ENCODE data around the gene CLPSL1.

Gene CLPSL1

GRCh38 chr6:35754452-35755277 is 26.2 kb upstream of the CLPSL1 start:
- TF ChIP-seq, protein P1, sequence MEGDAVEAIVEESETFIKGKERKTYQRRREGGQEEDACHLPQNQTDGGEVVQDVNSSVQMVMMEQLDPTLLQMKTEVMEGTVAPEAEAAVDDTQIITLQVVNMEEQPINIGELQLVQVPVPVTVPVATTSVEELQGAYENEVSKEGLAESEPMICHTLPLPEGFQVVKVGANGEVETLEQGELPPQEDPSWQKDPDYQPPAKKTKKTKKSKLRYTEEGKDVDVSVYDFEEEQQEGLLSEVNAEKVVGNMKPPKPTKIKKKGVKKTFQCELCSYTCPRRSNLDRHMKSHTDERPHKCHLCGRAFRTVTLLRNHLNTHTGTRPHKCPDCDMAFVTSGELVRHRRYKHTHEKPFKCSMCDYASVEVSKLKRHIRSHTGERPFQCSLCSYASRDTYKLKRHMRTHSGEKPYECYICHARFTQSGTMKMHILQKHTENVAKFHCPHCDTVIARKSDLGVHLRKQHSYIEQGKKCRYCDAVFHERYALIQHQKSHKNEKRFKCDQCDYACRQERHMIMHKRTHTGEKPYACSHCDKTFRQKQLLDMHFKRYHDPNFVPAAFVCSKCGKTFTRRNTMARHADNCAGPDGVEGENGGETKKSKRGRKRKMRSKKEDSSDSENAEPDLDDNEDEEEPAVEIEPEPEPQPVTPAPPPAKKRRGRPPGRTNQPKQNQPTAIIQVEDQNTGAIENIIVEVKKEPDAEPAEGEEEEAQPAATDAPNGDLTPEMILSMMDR (IDR thresholded peaks at IDR 0.05; ENCODE audit: control extremely low read depth, extremely low read depth, low read depth, missing control alignments), result no peak
- POLR2A ChIA-PET, result no interaction called here
- no peak for DNase-seq (ENCODE audit: extremely low spot score)
- CTCF ChIA-PET, result interaction anchor here (0.9 to 8.3 kb wide), 5 partner anchors 11 to 238 kb away, joined by 3 to 67 read pairs (median 3); partner anchors contain the start of gene ARMC12

- CTCF ChIA-PET, result interaction anchor here (0.9 to 8.3 kb wide), 5 partner anchors 19 to 237 kb away, joined by 3 to 67 read pairs (median 5); partner anchors contain the start of gene ARMC12
- no peak for DNase-seq (ENCODE audit: extremely low spot score)
- TF ChIP-seq, protein P1 (IDR thresholded peaks at IDR 0.05; ENCODE audit: control extremely low read depth, extremely low read depth, low read depth, missing control alignments), result no peak
- POLR2A ChIA-PET, result no interaction called here
These were observed 25.4 kb upstream of the CLPSL1 start for GRCh38 chr6:35755278-35755924.

DNA sequence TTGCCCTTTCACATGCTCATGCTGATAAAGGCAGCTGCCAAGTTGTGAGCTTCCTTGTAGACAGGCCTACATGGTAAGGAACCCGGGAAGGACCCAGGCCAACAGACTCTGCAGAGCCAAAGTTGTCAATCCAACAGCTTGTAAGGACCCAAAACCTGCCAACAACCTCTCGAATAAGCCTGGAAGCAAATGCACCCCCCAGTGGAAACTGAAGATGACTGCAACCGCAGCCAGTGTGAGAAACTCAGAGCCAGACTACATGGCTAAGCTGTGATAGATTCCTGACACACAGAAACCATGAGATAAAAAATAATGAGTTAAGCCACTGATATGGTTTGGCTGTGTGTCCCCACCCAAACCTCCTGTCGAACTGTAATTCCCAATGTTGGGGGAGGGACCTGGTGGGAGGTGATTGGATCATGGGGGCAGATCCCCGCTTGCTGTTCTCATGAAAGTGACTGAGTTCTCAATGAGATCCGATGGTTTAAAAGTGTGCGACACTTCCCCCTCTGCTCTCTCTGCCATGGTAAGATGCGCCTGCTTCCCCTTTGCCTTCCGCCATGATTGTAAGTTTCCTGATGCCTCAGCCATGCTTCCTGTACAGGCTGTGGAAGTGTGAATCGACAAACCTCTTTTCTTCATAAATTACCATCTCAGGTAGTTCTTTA is 23.2 kb upstream of the CLPSL1 start:
- ChIA-PET CTCF (interaction anchor here (0.8 to 2.5 kb wide), 8 partner anchors 11 to 235 kb away, joined by 3 to 11 read pairs (median 7); partner anchors contain the start of gene ARMC12), POLR2A (no interaction called here)
- DNase-seq (ENCODE audit: extremely low spot score), result peak; percentile 68
- TF ChIP-seq, protein P1 (IDR thresholded peaks at IDR 0.05; ENCODE audit: control extremely low read depth, extremely low read depth, low read depth, missing control alignments), result peak; percentile 48

DNA sequence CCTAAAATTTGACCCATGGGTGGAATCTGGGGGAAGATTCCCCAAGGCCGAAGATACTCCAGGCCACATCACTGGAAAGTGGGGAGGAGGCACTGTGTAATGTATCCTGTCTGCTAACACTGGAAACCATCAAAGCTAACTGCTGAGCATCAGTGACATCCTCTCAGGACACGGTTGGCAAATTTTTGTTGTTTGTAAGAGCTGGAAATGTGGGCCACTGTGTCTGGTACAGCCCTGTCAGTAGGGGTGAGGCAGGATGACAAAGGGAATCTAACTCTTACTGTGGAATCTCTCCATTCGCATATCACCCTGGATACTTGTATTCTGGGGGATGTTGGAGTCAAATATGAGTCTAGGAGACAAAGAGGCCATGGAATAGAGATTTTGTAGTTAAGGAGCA is 21.4 kb upstream of the CLPSL1 start:
- ChIA-PET CTCF (interaction anchor here (1.2 to 2.5 kb wide), 4 partner anchors 11 to 162 kb away, joined by 3 to 11 read pairs (median 4); partner anchors contain the start of gene ARMC12), POLR2A (no interaction called here)
- no peak for DNase-seq (ENCODE audit: extremely low spot score)
- TF ChIP-seq, protein P1 (IDR thresholded peaks at IDR 0.05; ENCODE audit: control extremely low read depth, extremely low read depth, low read depth, missing control alignments), result no peak

GRCh38 chr6:35765739-35766138 is 15.1 kb upstream of the CLPSL1 start:
- ChIA-PET POLR2A (no interaction called here), CTCF (interaction anchor here (1.5 kb wide), 1 partner anchor 28 kb away, joined by 3 read pairs; no protein-coding TSS in a partner anchor)
- TF ChIP-seq, protein P1 (IDR thresholded peaks at IDR 0.05; ENCODE audit: control extremely low read depth, extremely low read depth, low read depth, missing control alignments), result no peak
- peak; percentile 4 for DNase-seq (ENCODE audit: extremely low spot score)

DNA sequence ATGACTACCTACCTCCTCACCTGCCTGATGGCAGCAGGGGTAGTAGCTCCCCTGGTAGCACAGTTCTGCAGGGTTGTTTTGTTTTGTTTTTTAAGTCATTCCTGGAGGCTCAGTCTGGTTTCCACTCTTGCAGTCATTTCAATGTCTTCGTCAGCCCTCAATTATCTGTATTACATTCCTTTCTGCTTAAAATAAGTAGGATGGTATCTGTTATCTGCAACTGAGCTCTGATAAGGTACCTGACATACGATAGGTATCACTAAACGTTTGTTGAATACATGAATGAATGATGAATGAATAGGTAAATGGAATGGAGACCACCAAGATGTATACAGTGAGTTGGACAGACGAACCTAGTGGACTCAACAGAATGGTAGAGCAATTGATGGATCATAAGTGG is 11.6 kb upstream of the CLPSL1 start:
- POLR2A ChIA-PET, result no interaction called here
- no peak for DNase-seq (ENCODE audit: extremely low spot score)
- CTCF ChIA-PET, result interaction anchor here (0.9 to 2.5 kb wide), 2 partner anchors 12 to 33 kb away, joined by 3 to 8 read pairs; no protein-coding TSS in a partner anchor
- TF ChIP-seq, protein P1 (IDR thresholded peaks at IDR 0.05; ENCODE audit: control extremely low read depth, extremely low read depth, low read depth, missing control alignments), result no peak
